ENCODE results near the gene FARS2. TPM values are rescaled to one million over a fixed set of nuclear protein-coding genes. Genes with fewer than 3 reads are reported as not detected.

FARS2 gene
- total and polyA plus RNA-seq, 2 experiments from 2014 or later: 9.9 to 15.4 TPM

GRCh38 chr6:5286780-5287179, 25.5 kb downstream of the FARS2 start:
- TF ChIP-seq EZH2 (IDR thresholded peaks at IDR 0.05; ENCODE audit: borderline replicate concordance): no peak
- no peak for TF ChIP-seq EZH2phosphoT487 (IDR thresholded peaks at IDR 0.05; ENCODE audit: low read depth, severe bottlenecking, unreplicated experiment)
- TF ChIP-seq CTCF (IDR thresholded peaks at IDR 0.05; ENCODE audit: poor library complexity): no peak
- Histone ChIP-seq H3K9me2 (replicated peaks; ENCODE audit: insufficient read depth) (no peaks in the 10 kb centered on the region), H3K4me3 (no peak overlapping the region), H3K4me1 (ENCODE audit: insufficient read depth) (no peaks in the 10 kb centered on the region), H3K4me2 (no peak overlapping the region), H3K27ac (no peak overlapping the region), H4K20me1 (ENCODE audit: insufficient read depth, poor library complexity, severe bottlenecking) (no peaks in the 10 kb centered on the region), H2AFZ (no peak overlapping the region), H3K79me2 (peaks cover 8% of the 10 kb centered on the region), H3K9me3 (ENCODE audit: low read depth) (no peaks in the 10 kb centered on the region), H3K27me3 (no peaks in the 10 kb centered on the region), H3K36me3 (replicated peaks; ENCODE audit: insufficient read depth, low read depth) (no peaks in the 10 kb centered on the region)
- 96% methylated on average over 6 of the region's 7 CpGs for WGBS (ENCODE audit: low lambda C conversion rate, missing lambda C conversion rate)
- DNase-seq (ENCODE audit: low spot score): no peak

GRCh38 chr6:5287205-5287965, 26.1 kb downstream of the FARS2 start:
- Histone ChIP-seq H2AFZ (no peak overlapping the region), H3K4me3 (no peak overlapping the region), H3K9me2 (replicated peaks; ENCODE audit: insufficient read depth) (no peaks in the 10 kb centered on the region), H3K9me3 (ENCODE audit: low read depth) (no peaks in the 10 kb centered on the region), H3K27me3 (no peaks in the 10 kb centered on the region), H3K79me2 (peaks cover 8% of the 10 kb centered on the region), H3K4me2 (no peak overlapping the region), H3K27ac (no peak overlapping the region), H4K20me1 (ENCODE audit: insufficient read depth, poor library complexity, severe bottlenecking) (no peaks in the 10 kb centered on the region), H3K4me1 (ENCODE audit: insufficient read depth) (no peaks in the 10 kb centered on the region), H3K36me3 (replicated peaks; ENCODE audit: insufficient read depth, low read depth) (no peaks in the 10 kb centered on the region)
- DNase-seq (ENCODE audit: low spot score): no peak
- TF ChIP-seq CTCF (IDR thresholded peaks at IDR 0.05; ENCODE audit: poor library complexity) (no peak), EZH2 (IDR thresholded peaks at IDR 0.05; ENCODE audit: borderline replicate concordance) (no peak), EZH2phosphoT487 (IDR thresholded peaks at IDR 0.05; ENCODE audit: low read depth, severe bottlenecking, unreplicated experiment) (no peak)
- 85% methylated on average over 12 of the region's 12 CpGs for WGBS (ENCODE audit: low lambda C conversion rate, missing lambda C conversion rate)

- Histone ChIP-seq H3K36me3 (replicated peaks; ENCODE audit: insufficient read depth, low read depth) (no peaks in the 10 kb centered on the region), H3K4me1 (ENCODE audit: insufficient read depth) (no peaks in the 10 kb centered on the region), H3K4me3 (no peak overlapping the region), H3K9me3 (ENCODE audit: low read depth) (no peaks in the 10 kb centered on the region), H2AFZ (no peak overlapping the region), H3K79me2 (peaks cover 8% of the 10 kb centered on the region), H3K27ac (no peak overlapping the region), H3K9me2 (replicated peaks; ENCODE audit: insufficient read depth) (no peaks in the 10 kb centered on the region), H3K27me3 (no peaks in the 10 kb centered on the region), H3K4me2 (no peak overlapping the region), H4K20me1 (ENCODE audit: insufficient read depth, poor library complexity, severe bottlenecking) (no peaks in the 10 kb centered on the region)
- 83% methylated on average over 2 of the region's 2 CpGs for WGBS (ENCODE audit: low lambda C conversion rate, missing lambda C conversion rate)
- TF ChIP-seq EZH2 (IDR thresholded peaks at IDR 0.05; ENCODE audit: borderline replicate concordance) (no peak), EZH2phosphoT487 (IDR thresholded peaks at IDR 0.05; ENCODE audit: low read depth, severe bottlenecking, unreplicated experiment) (no peak), CTCF (IDR thresholded peaks at IDR 0.05; ENCODE audit: poor library complexity) (no peak)
- DNase-seq (ENCODE audit: low spot score): no peak
Observed at GRCh38 chr6:5287966-5288297, 26.6 kb downstream of the FARS2 start.

Measured in hepatocyte (in vitro differentiated cells).